GM21717 (cell line): Measurements from ENCODE around the gene LCE3B.

Source experiments
- ATAC-seq: cut with Tn5 transposase; IDR thresholded peaks from one replicate; pipeline ENCODE4 v1.9.1; 2021; ENCODE audit warnings: mild to moderate bottlenecking, moderate library complexity; ENCODE audit not compliant: unreplicated experiment

The LCE3B gene

DNA sequence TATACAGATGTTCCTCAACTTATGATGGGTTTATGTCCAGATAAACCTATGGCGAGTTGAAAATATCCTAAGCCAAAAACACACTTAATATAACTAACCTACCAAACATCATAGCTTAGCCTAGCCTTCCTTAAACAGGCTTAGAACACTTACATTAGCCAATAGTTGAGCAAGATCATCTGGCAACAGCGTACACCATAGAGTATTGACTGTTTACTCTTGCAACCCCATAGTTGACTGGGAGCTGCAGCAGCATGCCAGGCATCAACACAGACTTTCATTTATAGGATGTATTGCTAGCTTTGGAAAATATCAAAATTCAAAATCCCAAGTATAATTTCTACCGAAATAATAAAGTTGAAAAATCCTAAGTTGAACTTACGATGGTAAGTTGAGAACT lies 44.1 kb downstream of the LCE3B start:
- ATAC-seq = no peak

DNA sequence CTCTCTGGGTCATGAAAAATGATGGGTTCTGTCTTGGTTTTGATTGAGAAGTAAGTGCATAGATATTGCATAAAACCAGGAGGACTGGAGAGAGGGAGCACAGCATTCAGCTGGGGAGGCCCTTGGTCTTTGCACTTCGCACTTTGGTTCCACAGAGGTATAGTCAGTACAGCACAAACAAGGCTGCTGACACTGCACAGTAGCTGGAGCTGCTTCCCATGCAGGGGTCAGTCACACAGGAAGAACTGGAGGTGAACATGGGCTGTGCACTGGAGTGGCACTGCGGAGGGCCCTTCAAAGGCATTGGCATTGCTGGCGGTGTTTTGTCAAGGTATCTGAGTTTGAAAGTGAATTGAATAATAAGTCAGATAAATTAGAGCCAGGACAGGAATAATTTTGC lies 45.0 kb downstream of the LCE3B start:
- no peak for ATAC-seq

DNA sequence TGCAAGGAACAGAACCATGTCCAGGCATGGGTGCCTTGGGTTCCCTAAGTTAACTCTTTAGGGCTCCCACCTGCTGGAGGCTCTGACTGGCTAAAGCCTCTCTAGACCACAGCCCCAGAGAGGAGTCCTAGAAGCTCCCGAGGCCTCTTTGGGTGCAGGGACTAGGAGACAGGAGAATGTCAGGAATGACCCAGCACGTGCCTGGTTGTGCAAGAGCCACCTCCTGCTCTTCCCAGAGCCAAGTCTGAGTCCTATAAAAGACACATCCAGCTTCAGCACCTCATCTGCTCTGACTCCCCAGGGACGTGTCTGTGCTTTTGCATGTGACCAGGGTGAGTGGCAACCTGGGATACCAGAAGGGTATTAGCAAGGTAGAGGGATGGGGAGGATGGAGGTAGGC lies 49.5 kb downstream of the LCE3B start, which contains the start of gene LCE2D:
Gene LCE2D, plus strand, starts transcription at position 283 of the 400 bp plus-strand sequence. CDS start 726 bp downstream, outside the sequence.
- ATAC-seq = no peak
